ENCODE measurements around the gene CATSPERE.

GRCh38 chr1:244552336-244552735, 91.3 kb downstream of the CATSPERE start:
- TF ChIP-seq POLR2A (IDR thresholded peaks at IDR 0.05): no peak
- no peak for TF ChIP-seq CTCF (IDR thresholded peaks at IDR 0.05)
- no peak for TF ChIP-seq EP300 (IDR thresholded peaks at IDR 0.05)
